ENCODE results near the gene RBM34.

Gene RBM34

DNA sequence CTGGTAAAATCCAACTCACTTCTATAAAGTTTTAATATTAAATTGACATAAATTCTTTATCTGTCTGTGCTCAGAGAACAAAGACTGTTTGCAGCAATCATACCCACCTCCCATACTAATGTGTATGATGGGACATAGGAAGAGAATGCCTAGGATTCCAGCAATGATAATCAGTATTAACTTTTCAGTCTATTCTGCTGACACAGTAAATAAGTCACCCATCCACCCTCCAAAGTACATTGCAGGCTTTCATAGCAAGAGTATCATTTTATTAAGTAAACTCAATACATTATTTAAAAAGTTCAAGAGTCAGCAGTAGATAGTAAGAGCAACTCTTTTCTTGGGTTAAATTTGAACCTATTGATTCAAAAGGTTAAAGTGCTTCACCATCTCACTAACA is 8.8 kb downstream of the RBM34 start:
- no peak for TF ChIP-seq YY1 (IDR thresholded peaks at IDR 0.05; ENCODE audit: insufficient read depth, insufficient read length)
- no peak for TF ChIP-seq ZNF274 (IDR thresholded peaks at IDR 0.05; ENCODE audit: low read depth, low read length)
- no peak for TF ChIP-seq SUZ12 (IDR thresholded peaks at IDR 0.05; ENCODE audit: extremely low read depth, insufficient read depth, insufficient read length)
- Histone ChIP-seq H3K4me1 (ENCODE audit: insufficient read depth, insufficient read length) (no peaks in the 10 kb centered on the region), H3K36me3 (ENCODE audit: insufficient read depth, insufficient read length, low read length) (peaks cover 91% of the 10 kb centered on the region), H3K4me3 (ENCODE audit: insufficient read length, low read depth) (no peak overlapping the region), H3K9me3 (ENCODE audit: insufficient read depth, low read length) (no peaks in the 10 kb centered on the region), H3K9ac (ENCODE audit: insufficient read length, low read depth) (no peak overlapping the region), H3K27me3 (ENCODE audit: insufficient read depth, insufficient read length) (no peaks in the 10 kb centered on the region)
- no peak for DNase-seq (ENCODE audit: low read depth, low spot score)

DNA sequence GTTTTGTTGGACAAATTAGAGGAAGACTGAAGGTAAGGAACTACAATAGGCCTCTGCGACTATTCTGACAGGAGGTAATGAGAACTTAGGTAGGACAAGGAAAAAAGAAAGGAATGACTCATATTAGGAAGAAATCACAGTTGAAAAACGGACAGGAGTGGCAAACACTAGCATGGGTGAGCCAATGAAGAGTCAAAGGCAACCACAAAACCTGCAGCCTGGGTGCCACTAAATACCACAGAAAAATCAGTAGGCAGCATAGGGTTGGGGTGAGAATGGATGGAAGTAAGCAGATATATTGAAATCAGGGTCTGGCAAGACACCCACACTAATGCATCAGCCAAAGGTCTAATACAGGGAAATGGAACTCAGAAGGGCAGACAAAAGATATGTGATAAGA is 10.0 kb downstream of the RBM34 start:
- Histone ChIP-seq H3K4me3 (ENCODE audit: insufficient read length, low read depth) (no peak overlapping the region), H3K36me3 (ENCODE audit: insufficient read depth, insufficient read length, low read length) (peaks cover 90% of the 10 kb centered on the region), H3K27me3 (ENCODE audit: insufficient read depth, insufficient read length) (no peaks in the 10 kb centered on the region), H3K4me1 (ENCODE audit: insufficient read depth, insufficient read length) (no peaks in the 10 kb centered on the region), H3K9me3 (ENCODE audit: insufficient read depth, low read length) (no peaks in the 10 kb centered on the region), H3K9ac (ENCODE audit: insufficient read length, low read depth) (no peak overlapping the region)
- no peak for DNase-seq (ENCODE audit: low read depth, low spot score)
- TF ChIP-seq ZNF274 (IDR thresholded peaks at IDR 0.05; ENCODE audit: low read depth, low read length), result no peak
- TF ChIP-seq SUZ12 (IDR thresholded peaks at IDR 0.05; ENCODE audit: extremely low read depth, insufficient read depth, insufficient read length), result no peak
- no peak for TF ChIP-seq YY1 (IDR thresholded peaks at IDR 0.05; ENCODE audit: insufficient read depth, insufficient read length)

DNA sequence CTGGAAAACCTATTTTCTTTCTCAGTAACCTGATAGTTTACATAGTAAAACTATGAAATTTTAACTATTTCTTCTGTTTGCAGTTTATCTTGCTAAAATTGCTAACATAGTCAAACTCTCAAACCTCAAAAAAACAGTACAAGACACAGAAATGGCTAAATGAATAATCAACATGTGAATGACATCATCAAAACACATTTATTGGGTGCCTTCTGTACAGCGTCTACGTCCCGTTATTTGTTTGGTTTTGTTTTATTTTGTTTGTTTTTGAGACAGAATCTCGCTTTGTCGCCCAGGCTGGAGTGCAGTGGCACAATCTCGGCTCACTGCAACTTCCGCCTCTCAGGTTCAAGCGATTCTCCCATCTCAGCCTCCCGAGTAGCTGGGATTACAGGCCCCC is 11.2 kb downstream of the RBM34 start:
- H3K36me3 ChIP-seq (ENCODE audit: insufficient read depth, insufficient read length, low read length), result peaks cover 95% of the 10 kb centered on the region

DNA sequence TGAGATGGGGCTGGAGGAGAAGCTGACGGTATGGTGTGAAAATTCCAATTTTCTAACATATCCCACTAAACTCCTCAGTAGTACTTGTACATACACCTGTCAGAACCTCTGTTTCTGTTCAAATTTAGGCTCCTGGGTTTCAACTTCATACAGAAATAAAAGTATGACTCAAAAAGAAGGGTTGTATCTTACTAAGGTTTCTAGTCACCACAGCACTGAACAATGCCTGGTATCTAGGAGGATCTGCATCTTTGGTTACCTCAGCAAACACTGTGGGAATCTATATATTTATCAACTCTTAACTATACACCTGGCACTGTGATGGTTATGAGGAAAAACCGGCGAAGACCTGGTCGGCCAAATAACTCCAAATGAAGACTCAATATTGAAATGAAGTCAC is 13.8 kb downstream of the RBM34 start:
- H3K36me3 ChIP-seq (ENCODE audit: insufficient read depth, insufficient read length, low read length), result peaks cover 97% of the 10 kb centered on the region
- no peaks in the 10 kb centered on the region for H3K27me3 ChIP-seq (ENCODE audit: insufficient read depth, insufficient read length)
- TF ChIP-seq SUZ12 (IDR thresholded peaks at IDR 0.05; ENCODE audit: extremely low read depth, insufficient read depth, insufficient read length), result no peak
- TF ChIP-seq YY1 (IDR thresholded peaks at IDR 0.05; ENCODE audit: insufficient read depth, insufficient read length), result no peak
- TF ChIP-seq ZNF274 (IDR thresholded peaks at IDR 0.05; ENCODE audit: low read depth, low read length), result no peak
- no peak for DNase-seq (ENCODE audit: low read depth, low spot score)
- no peaks in the 10 kb centered on the region for H3K4me1 ChIP-seq (ENCODE audit: insufficient read depth, insufficient read length)
- H3K9ac ChIP-seq (ENCODE audit: insufficient read length, low read depth), result no peak overlapping the region
- H3K4me3 ChIP-seq (ENCODE audit: insufficient read length, low read depth), result no peak overlapping the region
- no peaks in the 10 kb centered on the region for H3K9me3 ChIP-seq (ENCODE audit: insufficient read depth, low read length)

More for the DNA sequence above, 11.2 kb downstream of the RBM34 start:
- Histone ChIP-seq H3K4me3 (ENCODE audit: insufficient read length, low read depth) (no peak overlapping the region), H3K27me3 (ENCODE audit: insufficient read depth, insufficient read length) (no peaks in the 10 kb centered on the region), H3K4me1 (ENCODE audit: insufficient read depth, insufficient read length) (no peaks in the 10 kb centered on the region), H3K9me3 (ENCODE audit: insufficient read depth, low read length) (no peaks in the 10 kb centered on the region), H3K9ac (ENCODE audit: insufficient read length, low read depth) (no peak overlapping the region)
- TF ChIP-seq YY1 (IDR thresholded peaks at IDR 0.05; ENCODE audit: insufficient read depth, insufficient read length) (no peak), SUZ12 (IDR thresholded peaks at IDR 0.05; ENCODE audit: extremely low read depth, insufficient read depth, insufficient read length) (no peak), ZNF274 (IDR thresholded peaks at IDR 0.05; ENCODE audit: low read depth, low read length) (no peak)
- DNase-seq (ENCODE audit: low read depth, low spot score), result no peak

DNA sequence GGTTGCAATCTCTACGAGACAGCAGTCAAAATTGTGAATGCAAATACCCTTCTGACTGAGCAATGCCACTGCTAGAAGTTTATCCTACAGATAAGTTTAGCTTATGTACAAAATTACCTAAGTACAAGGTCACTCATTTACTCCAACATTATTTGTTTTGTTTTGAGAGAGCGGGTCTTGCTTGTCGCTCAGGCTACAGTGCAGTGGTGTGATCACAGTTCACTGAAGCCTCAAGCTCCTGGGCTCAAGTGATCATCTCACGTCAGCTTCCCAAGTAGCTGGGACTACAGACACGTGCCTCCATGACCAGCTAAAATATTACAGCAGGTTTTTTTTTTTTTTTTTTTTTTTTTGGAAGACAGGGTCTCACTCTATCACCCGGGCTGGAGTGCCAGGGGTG is 15.4 kb downstream of the RBM34 start:
- no peak overlapping the region for H3K9ac ChIP-seq (ENCODE audit: insufficient read length, low read depth)
- TF ChIP-seq ZNF274 (IDR thresholded peaks at IDR 0.05; ENCODE audit: low read depth, low read length) (no peak), SUZ12 (IDR thresholded peaks at IDR 0.05; ENCODE audit: extremely low read depth, insufficient read depth, insufficient read length) (no peak), YY1 (IDR thresholded peaks at IDR 0.05; ENCODE audit: insufficient read depth, insufficient read length) (no peak)
- H3K4me1 ChIP-seq (ENCODE audit: insufficient read depth, insufficient read length), result no peaks in the 10 kb centered on the region
- peaks cover 4% of the 10 kb centered on the region; the same call in 1 of the 2 replicates for H3K9me3 ChIP-seq (ENCODE audit: insufficient read depth, low read length)
- peaks cover 89% of the 10 kb centered on the region for H3K36me3 ChIP-seq (ENCODE audit: insufficient read depth, insufficient read length, low read length)
- H3K4me3 ChIP-seq (ENCODE audit: insufficient read length, low read depth), result no peak overlapping the region
- no peaks in the 10 kb centered on the region for H3K27me3 ChIP-seq (ENCODE audit: insufficient read depth, insufficient read length)
- no peak for DNase-seq (ENCODE audit: low read depth, low spot score)

DNA sequence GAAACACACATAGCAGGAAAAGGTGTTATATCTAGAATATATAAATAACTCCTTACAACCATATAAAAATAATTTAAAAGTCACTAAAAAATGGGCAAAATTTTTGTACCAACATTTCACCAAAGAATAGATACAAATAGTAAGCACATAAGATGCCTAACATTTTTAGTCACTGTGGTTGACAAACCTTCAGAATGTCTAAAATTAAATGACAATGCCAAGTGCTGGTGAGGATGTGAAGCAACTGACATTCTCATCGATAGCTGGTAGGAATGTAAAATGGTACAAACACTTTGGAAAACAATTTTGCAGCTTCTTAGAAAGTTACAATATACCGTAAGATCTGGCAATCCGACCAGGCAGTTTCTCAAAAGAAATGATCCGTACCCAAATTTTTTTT is 18.1 kb downstream of the RBM34 start:
- TF ChIP-seq YY1 (IDR thresholded peaks at IDR 0.05; ENCODE audit: insufficient read depth, insufficient read length) (no peak), SUZ12 (IDR thresholded peaks at IDR 0.05; ENCODE audit: extremely low read depth, insufficient read depth, insufficient read length) (no peak), ZNF274 (IDR thresholded peaks at IDR 0.05; ENCODE audit: low read depth, low read length) (no peak)
- no peak overlapping the region for H3K4me3 ChIP-seq (ENCODE audit: insufficient read length, low read depth)
- no peaks in the 10 kb centered on the region for H3K4me1 ChIP-seq (ENCODE audit: insufficient read depth, insufficient read length)
- no peak overlapping the region for H3K9ac ChIP-seq (ENCODE audit: insufficient read length, low read depth)
- H3K27me3 ChIP-seq (ENCODE audit: insufficient read depth, insufficient read length), result no peaks in the 10 kb centered on the region
- H3K9me3 ChIP-seq (ENCODE audit: insufficient read depth, low read length), result peaks cover 4% of the 10 kb centered on the region; the same call in 1 of the 2 replicates
- DNase-seq (ENCODE audit: low read depth, low spot score), result no peak
- H3K36me3 ChIP-seq (ENCODE audit: insufficient read depth, insufficient read length, low read length), result peaks cover 87% of the 10 kb centered on the region

DNA sequence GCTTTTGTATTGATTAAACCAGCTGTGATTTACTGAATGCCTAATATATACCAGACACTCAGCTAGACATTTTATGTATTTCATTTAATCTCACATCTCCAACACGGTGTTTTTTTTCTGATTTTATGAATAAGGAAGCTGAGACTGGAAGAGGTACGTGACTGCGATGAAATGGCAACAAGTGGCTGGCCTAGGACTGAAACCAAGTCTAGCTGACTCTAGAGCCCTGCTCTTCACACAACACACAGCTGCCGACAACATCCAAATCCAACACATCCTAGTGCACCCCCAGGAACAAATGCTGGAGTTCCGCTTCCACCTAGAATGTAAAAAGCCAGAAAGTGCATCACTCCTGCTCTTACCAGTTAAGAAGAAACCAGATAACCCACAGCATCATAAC is 21.7 kb downstream of the RBM34 start:
- Histone ChIP-seq H3K9ac (ENCODE audit: insufficient read length, low read depth) (no peak overlapping the region), H3K9me3 (ENCODE audit: insufficient read depth, low read length) (peaks cover 4% of the 10 kb centered on the region; the same call in 1 of the 2 replicates), H3K4me3 (ENCODE audit: insufficient read length, low read depth) (no peak overlapping the region), H3K4me1 (ENCODE audit: insufficient read depth, insufficient read length) (no peaks in the 10 kb centered on the region), H3K36me3 (ENCODE audit: insufficient read depth, insufficient read length, low read length) (peaks cover 83% of the 10 kb centered on the region), H3K27me3 (ENCODE audit: insufficient read depth, insufficient read length) (no peaks in the 10 kb centered on the region)
- no peak for DNase-seq (ENCODE audit: low read depth, low spot score)
- TF ChIP-seq YY1 (IDR thresholded peaks at IDR 0.05; ENCODE audit: insufficient read depth, insufficient read length), result no peak
- no peak for TF ChIP-seq SUZ12 (IDR thresholded peaks at IDR 0.05; ENCODE audit: extremely low read depth, insufficient read depth, insufficient read length)
- TF ChIP-seq ZNF274 (IDR thresholded peaks at IDR 0.05; ENCODE audit: low read depth, low read length), result no peak

Measured in NT2/D1 (cell line).